ENCODE results near the gene ATP13A4.

The ATP13A4 gene

GRCh38 chr3:193590088-193590856 is 35.6 kb upstream of the ATP13A4 start:
- TF ChIP-seq EZH2phosphoT487 (IDR thresholded peaks at IDR 0.05; ENCODE audit: low read depth) = no peak
- TF ChIP-seq CTCF (IDR thresholded peaks at IDR 0.05; ENCODE audit: low read depth, low read length) = no peak
- no peak overlapping the region for H3K4me3 ChIP-seq (ENCODE audit: low read length)
- no peak overlapping the region for H2AFZ ChIP-seq (ENCODE audit: low read depth, low read length)
- H3K36me3 ChIP-seq (replicated peaks; ENCODE audit: low read depth, low read length) = no peaks in the 10 kb centered on the region
- H3K9me3 ChIP-seq (ENCODE audit: insufficient read depth, low read length) = no peaks in the 10 kb centered on the region
- H3K79me2 ChIP-seq (ENCODE audit: low read length) = peaks cover 32% of the 10 kb centered on the region
- no peaks in the 10 kb centered on the region for H3K27me3 ChIP-seq (ENCODE audit: low read depth, low read length)
- H3K9ac ChIP-seq (ENCODE audit: low read length) = no peak overlapping the region
- no peak overlapping the region for H3K4me2 ChIP-seq (ENCODE audit: low read length)
- H3K27ac ChIP-seq (ENCODE audit: low read length) = no peak overlapping the region
- peaks cover 20% of the 10 kb centered on the region for H3K4me1 ChIP-seq (ENCODE audit: low read length)
- H4K20me1 ChIP-seq (ENCODE audit: insufficient read depth, low read length) = no peaks in the 10 kb centered on the region

- Histone ChIP-seq H3K79me2 (ENCODE audit: low read length) (peaks cover 25% of the 10 kb centered on the region), H3K4me2 (ENCODE audit: low read length) (no peak overlapping the region), H3K36me3 (replicated peaks; ENCODE audit: low read depth, low read length) (no peaks in the 10 kb centered on the region)
Measured at GRCh38 chr3:193589616-193590015, 34.9 kb upstream of the ATP13A4 start.

GRCh38 chr3:193589129-193589528 is 34.4 kb upstream of the ATP13A4 start:
- Histone ChIP-seq H3K36me3 (replicated peaks; ENCODE audit: low read depth, low read length) (no peaks in the 10 kb centered on the region), H3K27me3 (ENCODE audit: low read depth, low read length) (no peaks in the 10 kb centered on the region), H3K4me1 (ENCODE audit: low read length) (peaks cover 10% of the 10 kb centered on the region), H3K27ac (ENCODE audit: low read length) (no peak overlapping the region), H2AFZ (ENCODE audit: low read depth, low read length) (no peak overlapping the region), H3K9me3 (ENCODE audit: insufficient read depth, low read length) (no peaks in the 10 kb centered on the region), H3K4me2 (ENCODE audit: low read length) (no peak overlapping the region), H3K4me3 (ENCODE audit: low read length) (no peak overlapping the region), H3K79me2 (ENCODE audit: low read length) (peaks cover 20% of the 10 kb centered on the region), H4K20me1 (ENCODE audit: insufficient read depth, low read length) (no peaks in the 10 kb centered on the region), H3K9ac (ENCODE audit: low read length) (no peak overlapping the region)
- TF ChIP-seq CTCF (IDR thresholded peaks at IDR 0.05; ENCODE audit: low read depth, low read length) (no peak), EZH2phosphoT487 (IDR thresholded peaks at IDR 0.05; ENCODE audit: low read depth) (no peak)

More at GRCh38 chr3:193589616-193590015, 34.9 kb upstream of the ATP13A4 start:
- Histone ChIP-seq H4K20me1 (ENCODE audit: insufficient read depth, low read length) (no peaks in the 10 kb centered on the region), H3K27me3 (ENCODE audit: low read depth, low read length) (no peaks in the 10 kb centered on the region), H2AFZ (ENCODE audit: low read depth, low read length) (no peak overlapping the region), H3K4me1 (ENCODE audit: low read length) (peaks cover 15% of the 10 kb centered on the region), H3K9ac (ENCODE audit: low read length) (no peak overlapping the region), H3K4me3 (ENCODE audit: low read length) (no peak overlapping the region), H3K27ac (ENCODE audit: low read length) (no peak overlapping the region), H3K9me3 (ENCODE audit: insufficient read depth, low read length) (no peaks in the 10 kb centered on the region)
- no peak for TF ChIP-seq CTCF (IDR thresholded peaks at IDR 0.05; ENCODE audit: low read depth, low read length)
- TF ChIP-seq EZH2phosphoT487 (IDR thresholded peaks at IDR 0.05; ENCODE audit: low read depth) = no peak

- no peaks in the 10 kb centered on the region for H4K20me1 ChIP-seq (ENCODE audit: insufficient read depth, low read length)
- H3K27ac ChIP-seq (ENCODE audit: low read length) = no peak overlapping the region
- no peaks in the 10 kb centered on the region for H3K4me1 ChIP-seq (ENCODE audit: low read length)
- H2AFZ ChIP-seq (ENCODE audit: low read depth, low read length) = no peak overlapping the region
- no peaks in the 10 kb centered on the region for H3K36me3 ChIP-seq (replicated peaks; ENCODE audit: low read depth, low read length)
- no peaks in the 10 kb centered on the region for H3K27me3 ChIP-seq (ENCODE audit: low read depth, low read length)
- no peak overlapping the region for H3K4me3 ChIP-seq (ENCODE audit: low read length)
- no peak overlapping the region for H3K9ac ChIP-seq (ENCODE audit: low read length)
- no peak for TF ChIP-seq CTCF (IDR thresholded peaks at IDR 0.05; ENCODE audit: low read depth, low read length)
- no peak for TF ChIP-seq EZH2phosphoT487 (IDR thresholded peaks at IDR 0.05; ENCODE audit: low read depth)
- H3K9me3 ChIP-seq (ENCODE audit: insufficient read depth, low read length) = no peaks in the 10 kb centered on the region
- no peaks in the 10 kb centered on the region for H3K79me2 ChIP-seq (ENCODE audit: low read length)
- no peak overlapping the region for H3K4me2 ChIP-seq (ENCODE audit: low read length)
Measured at GRCh38 chr3:193586526-193586925, 31.8 kb upstream of the ATP13A4 start.

All from OCI-LY3 (cell line).